GM21528 (cell line): Measurements from ENCODE around the gene B4GALNT1.
"Not testable (repeated sequence)": the region's sequence is repeated elsewhere in the genome, so short reads cannot be mapped to it uniquely, and the experiment has no call there.

Experiments used
- ATAC-seq: cut with Tn5 transposase; IDR thresholded peaks from one replicate; pipeline ENCODE4 v1.9.1; 2021; ENCODE audit warnings: mild to moderate bottlenecking, moderate library complexity; ENCODE audit not compliant: unreplicated experiment, low FRiP score

Gene B4GALNT1

DNA sequence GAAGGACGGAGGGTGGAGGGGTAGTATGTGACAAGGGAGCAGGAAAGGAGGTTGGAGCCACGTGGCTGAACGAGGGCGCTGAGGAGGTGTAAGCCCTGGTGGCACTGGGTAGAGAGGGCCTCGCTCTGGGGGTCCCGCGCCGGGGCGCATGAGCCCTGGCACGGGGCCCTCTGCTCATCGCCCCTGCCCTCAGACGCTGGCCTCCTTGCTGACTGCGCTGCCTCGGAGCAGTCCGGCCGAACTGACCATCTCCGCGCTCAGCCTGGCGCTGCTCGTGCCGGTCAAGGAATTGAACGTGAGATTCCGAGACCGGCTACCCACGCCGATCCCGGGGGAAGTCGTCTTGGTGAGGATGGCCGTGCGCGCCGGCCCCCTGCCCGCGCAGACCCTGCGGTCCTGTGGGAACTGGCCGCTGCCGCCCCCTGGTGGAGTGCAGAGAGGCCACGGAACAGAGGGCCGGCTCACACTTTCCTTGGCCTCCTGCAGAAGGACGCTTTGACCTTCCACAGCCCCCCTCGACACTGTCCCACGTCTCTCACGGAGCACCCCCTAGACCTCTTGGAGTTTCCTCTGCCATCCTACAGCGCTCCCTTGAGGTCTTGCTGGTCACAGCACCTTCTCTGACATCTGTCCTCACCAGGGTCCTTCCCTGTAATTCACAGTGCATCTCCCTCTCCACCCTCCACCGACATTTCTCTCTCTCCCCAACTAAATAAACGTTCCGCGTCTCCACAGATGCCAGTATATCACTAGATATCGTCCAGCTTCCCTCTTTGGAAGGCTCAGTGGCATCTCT, 11.3 kb downstream of the B4GALNT1 start:
- no peak for ATAC-seq

DNA sequence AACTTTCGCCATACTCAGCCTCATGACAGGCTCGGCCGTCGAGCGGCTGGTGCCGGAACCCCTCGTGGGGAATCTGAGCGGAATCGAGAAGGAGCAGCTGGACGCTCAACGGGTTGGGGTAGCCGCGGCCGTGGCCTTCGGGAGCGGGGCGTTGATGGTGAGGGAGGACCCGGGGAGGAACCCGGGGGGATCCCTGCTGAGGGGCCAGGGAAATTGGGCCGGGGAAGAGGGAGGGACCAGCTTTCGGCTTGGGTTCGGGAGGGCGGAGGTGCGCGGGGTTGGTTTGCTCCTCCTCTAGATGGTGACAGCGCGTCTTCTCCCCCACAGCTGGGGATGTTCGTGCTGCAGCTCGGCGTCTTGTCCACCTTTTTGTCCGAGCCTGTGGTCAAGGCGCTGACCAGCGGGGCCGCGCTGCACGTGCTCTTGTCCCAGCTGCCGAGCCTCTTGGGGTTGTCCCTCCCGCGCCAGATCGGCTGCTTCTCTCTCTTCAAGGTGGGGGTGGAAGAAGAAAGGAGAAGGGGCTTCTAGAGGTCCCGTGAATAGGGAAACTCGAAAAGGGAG, 12.0 kb downstream of the B4GALNT1 start:
- ATAC-seq: no peak

DNA sequence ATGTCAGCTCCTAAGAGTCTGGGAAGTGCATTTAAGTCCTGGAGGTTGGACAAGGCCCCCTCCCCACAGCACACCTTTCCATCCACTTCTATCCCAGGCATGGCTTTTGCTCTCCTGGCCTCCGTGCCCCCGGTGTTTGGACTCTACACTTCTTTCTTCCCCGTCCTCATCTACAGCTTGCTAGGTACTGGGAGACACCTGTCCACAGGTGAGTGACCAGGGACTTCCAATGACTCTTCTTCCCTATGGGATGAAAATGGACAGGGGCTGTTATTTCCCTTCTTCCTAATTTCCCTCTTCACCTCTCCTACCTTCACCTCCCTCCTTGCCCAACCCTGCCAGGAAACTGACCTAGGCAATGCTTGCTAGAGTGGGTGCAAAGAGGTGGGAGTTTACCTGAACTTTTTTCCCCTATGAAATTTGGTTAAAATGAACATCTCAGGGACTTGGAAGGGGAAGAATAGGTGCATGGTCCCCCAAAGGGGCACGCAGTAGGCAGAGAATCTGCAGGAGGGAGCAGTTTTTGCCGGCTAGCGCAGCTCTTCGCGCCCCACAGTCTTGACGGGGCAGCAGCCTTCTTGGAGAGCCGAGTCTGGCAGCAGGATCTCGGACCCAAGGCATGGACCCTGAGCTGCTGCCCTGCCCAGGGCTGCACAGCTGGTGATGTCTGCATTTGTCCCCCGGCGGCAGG, 12.6 kb downstream of the B4GALNT1 start:
- no peak for ATAC-seq

DNA sequence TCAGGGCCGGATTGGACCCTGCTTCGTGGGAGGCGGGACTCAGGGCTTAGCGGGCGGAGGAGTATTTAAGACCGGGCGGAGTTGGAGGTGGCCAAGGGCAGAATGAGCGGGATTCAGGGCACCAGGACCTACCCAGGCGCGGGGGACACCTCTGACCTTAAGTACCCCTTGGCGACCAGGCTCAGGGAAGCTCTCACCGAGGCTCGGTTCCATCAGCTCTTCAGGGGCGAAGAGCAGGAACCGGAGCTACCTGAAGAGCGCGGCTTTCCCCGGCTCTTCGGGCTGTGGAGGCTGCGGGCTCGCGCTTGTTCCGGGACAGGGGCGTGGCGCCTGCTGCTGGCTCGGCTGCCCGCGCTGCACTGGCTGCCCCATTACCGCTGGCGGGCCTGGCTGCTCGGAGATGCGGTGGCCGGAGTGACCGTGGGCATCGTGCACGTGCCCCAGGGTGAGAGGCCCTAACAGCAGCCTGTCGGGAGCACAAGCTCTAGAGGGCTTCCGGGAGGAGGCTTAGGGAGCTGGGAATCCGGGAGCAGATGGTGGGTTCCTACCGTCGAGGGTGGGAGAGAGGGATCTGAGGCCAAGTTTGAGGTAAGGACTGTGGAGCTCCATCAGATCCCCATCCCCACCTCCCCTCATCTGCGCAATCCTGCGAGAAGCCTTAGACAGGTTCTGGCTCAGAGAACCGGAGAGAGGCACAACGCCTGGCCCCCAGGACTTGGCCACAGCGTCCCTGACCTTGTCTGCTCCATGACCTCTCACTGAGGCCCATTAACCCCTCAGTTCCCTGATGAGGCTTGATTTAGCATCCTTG, 13.4 kb downstream of the B4GALNT1 start:
- ATAC-seq: no peak

DNA sequence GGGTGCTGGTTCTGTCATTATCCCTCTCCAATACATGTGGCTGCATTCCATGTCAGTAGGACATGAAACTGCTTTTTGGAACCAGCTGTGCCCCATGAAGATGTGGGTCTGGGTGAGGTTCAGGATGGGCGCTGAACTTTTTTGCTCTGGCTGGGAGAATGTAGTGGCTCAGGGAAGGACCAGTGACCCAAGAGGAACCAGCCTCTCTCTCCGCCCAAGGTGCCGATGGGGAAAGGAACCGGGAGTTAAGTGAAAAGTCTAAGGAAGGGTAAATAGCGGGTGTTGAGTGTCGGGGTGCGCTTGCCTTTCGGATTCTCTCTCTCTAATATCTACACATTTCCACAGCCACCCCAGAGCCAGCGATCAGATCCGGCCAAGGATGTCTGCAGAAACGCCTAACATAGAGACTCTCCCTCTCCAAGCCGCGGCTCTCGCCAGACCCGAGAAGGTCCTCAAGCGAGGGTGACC, 14.0 kb downstream of the B4GALNT1 start:
- ATAC-seq: no peak

DNA sequence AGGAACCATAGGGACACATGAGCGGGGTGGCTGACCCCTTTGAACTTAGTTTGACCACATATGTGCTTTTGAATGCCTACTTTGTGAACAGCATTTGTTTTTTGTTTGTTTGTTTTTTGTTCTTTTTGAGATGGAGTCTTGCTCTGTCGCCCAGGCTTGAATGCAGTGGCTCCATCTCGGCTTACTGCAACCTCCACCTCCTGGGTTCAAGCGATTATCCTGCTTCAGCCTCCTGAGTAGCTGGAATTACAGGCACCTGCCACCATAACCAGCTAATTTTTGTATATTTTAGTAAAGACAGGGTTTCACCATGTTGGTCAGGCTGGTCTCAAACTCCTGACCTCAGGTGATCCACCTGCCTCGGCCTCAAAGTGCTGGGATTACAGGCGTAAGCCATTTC, 14.6 kb downstream of the B4GALNT1 start:
- ATAC-seq: not testable (repeated sequence)

DNA sequence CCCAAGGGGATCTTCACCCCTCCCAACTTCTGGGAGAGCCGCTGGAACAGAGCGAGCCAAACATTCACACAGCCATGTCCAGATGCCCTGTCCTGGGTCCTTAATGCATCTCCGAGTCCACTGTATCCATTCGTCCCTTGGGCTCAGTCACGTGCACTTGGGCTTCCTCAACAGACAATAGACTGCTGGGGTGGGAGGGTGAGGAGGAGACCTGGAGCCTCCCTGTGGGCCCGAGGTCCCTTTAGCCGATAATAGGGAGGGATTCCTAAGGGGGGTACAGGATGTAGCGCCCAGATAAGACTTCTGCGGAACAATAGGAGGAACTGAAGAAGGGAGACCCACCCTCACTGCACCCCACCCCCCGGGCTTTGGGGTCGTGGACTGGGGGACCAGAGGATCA, 15.1 kb downstream of the B4GALNT1 start:
- no peak for ATAC-seq

DNA sequence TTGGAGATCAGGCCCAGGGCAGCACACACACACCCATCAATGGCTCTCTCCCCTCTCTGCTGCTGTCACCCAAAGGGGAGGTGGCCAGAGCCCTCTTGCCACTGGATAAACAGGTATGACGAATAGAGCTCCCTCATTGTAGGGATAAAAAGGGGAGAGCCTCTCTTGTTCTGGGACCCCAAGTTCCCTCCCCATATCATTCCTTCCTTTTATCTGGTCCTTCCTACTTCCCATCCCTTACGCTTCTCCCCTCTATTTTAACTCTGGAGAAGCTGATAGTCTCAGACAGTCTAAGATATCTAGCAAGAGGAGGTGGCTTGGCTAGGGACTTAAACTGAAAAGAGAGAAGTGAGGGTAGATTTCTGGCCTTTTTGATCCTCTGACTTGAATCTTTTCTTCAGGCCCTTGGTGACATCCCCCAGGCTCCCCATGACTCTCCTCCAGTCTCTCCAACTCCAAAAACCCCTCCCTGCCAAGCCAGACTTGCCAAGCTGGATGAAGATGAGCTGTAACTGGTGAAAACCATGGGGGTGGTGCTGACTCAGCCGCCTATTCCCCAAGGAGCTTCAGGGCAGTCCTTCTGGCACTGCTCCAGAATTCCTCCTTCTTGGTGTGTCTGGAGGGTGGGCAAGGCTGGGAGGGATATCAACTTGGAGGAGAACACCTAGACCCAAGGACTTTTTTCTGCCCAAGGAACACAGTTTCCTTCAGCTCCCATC, 16.5 kb downstream of the B4GALNT1 start:
- no peak for ATAC-seq

DNA sequence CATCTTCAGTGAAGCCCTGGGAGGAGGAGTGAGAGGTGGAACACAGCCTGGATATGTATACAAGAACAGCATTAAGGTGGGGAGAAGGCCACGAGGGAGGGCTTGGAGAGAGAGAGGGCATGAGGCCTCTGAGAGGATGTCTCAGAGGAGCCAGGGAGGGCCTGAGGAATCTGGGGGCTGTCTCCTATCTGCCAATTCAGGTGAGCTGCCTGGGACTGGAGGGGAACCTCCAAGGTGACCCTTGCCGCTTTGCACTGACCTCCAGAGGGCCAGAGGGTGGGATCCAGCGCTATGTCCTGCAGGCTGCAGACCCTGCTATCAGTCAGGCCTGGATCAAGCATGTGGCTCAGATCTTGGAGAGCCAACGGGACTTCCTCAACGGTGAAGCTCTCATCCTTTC, 17.4 kb downstream of the B4GALNT1 start:
- no peak for ATAC-seq

DNA sequence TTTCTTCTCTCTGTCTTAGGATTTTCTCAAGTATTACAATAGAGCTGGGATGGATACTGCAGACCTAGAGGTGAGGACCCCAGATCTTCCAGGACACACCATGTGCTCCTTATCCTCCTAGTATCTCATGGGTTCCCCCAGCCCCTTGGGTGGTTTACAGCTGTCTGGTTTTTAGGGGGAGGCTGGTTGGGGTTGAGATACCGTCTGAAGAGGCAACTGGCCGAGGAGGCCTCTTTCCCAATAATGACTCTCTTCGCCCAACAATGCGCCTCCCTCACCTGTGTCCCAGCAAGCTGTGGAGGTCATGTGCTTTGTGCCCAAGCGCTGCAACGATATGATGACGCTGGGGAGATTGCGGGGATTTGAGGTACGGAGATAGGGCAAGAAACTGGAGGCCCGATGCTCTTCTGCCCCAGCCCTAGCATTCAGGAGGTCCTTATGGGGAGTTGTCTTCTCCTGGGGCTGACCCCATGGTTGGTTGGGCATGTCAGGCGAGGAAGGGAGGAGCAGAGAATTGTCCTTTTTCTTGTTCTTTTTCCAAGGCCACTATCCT, 18.0 kb downstream of the B4GALNT1 start:
- ATAC-seq: no peak

DNA sequence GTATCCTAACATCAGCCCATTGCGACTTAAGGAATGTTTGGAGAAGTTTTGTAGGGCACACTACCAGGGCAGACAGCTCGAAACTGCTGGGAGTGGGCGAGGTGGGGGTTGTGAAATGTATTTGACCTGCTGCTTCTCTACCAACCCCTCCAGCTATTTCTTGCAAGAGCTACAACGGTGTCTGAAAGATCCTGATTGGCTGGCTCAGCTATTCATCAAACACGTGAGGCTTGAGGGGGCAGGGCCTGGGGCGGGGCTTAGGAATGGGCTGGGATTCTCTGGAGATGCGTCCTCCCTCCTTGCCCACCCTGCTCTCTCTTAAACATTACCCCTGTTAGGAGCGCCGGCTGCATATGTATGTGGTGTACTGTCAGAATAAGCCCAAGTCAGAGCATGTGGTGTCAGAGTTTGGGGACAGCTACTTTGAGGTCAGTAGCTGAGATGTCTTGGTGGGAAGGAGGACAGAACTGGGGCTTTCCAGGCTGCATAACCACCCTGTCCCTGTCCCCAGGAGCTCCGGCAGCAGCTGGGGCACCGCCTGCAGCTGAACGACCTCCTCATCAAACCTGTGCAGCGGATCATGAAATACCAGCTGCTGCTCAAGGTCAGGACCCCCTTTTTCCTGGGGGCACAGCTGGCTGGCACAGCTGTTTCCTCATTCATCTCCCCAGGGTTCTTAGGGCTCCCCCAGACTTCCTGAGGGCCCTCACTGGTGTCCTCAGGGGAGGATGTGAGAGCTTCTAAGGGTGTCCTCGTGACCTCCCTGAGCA, 18.6 kb downstream of the B4GALNT1 start:
- peak; percentile 60 for ATAC-seq

DNA sequence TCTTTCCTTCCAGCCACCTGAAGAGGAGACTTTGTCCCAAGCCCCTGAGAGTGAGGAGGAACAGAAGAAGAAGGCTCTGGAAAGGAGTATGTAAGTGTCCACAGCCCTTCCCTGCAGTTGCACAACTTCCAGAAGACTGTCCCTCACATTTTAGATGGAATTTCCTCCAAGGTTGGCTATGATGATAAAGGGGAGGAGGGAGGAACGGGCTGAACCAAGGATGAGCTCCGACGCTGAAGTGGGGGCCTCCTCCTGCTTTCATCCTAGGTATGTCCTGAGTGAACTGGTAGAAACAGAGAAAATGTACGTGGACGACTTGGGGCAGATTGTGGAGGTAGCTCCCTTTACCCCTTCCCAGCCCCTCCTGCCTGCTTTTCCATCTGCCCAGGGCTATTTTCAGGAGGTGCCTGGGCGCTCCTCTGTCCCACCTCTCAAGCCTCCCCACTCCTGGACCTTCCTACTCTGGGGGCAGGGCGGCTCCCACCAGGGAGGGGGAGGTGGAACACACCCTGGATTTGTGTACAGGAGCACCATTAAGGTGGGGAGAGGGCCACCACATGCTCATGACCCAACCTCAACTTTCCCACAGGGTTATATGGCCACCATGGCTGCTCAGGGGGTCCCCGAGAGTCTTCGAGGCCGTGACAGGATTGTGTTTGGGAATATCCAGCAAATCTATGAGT, 19.4 kb downstream of the B4GALNT1 start:
- no peak for ATAC-seq

DNA sequence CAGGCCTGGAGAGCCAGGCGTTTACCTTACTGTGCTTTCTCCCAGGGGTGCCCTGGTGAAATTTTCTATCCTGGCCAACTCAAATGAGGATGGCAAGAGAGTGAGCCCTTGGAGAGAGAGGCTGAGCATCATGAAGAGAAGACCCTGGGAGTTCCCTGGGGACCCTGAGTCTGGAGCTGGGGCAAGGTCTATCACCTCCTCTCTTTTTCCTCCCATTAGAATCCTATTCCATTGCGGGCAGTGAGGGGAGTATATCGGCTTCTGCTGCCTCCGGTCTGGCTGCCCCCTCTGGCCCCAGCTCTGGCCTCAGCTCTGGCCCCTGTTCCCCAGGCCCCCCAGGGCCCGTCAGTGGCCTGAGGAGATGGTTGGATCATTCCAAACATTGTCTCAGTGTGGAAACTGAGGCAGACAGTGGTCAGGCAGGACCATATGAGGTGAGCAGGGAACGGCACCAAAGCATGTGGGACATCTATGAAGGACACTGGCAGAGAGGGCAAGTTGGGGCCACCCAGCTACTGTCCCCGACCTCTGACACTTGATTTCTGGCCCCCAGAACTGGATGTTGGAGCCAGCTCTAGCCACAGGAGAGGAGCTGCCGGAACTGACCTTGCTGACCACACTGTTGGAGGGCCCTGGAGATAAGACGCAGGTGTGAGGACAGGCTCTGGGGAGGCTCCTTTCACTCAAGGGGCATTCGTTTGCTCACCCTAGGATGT, 20.1 kb downstream of the B4GALNT1 start:
- ATAC-seq: no peak

DNA sequence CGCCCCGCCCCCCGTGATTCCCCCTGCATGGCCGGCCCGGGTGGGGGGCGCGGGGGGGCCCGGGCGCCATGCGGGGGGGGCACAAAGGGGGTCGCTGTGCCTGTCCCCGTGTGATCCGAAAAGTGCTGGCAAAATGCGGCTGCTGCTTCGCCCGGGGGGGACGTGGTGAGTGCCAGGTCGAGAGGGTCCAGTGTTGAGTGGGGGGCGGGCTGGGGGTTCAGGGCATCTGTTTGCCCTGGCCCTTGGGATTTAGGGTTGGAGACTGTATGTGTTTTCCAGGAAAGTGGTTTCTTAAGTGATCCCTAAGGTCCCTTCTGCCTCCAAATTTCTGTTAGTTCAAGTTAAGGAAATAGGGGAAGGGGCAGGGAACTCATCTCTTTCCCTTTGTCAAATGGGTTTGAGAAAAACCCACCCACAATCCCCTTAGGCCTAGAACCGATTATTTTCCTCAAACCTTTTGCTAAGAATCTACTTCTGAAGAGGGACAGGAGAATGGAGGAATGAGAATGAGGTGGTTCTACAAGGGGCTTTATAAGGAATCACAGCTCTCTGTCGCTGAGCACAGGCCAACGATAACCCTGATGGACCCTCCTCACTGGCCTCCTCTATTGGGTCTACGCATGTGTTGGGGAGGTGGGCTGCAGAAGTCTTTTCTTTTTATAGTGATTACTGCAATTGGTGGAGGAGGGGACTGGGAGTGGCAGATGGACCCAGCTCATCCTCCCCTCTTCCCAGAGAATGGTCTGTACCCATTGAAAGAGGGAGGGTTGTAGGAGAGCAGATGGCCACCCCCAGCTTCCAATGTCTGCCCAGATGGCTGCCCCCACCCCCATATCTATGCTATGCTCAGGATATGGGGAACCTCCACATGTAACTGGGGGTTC, 20.9 kb downstream of the B4GALNT1 start:
- no peak for ATAC-seq

DNA sequence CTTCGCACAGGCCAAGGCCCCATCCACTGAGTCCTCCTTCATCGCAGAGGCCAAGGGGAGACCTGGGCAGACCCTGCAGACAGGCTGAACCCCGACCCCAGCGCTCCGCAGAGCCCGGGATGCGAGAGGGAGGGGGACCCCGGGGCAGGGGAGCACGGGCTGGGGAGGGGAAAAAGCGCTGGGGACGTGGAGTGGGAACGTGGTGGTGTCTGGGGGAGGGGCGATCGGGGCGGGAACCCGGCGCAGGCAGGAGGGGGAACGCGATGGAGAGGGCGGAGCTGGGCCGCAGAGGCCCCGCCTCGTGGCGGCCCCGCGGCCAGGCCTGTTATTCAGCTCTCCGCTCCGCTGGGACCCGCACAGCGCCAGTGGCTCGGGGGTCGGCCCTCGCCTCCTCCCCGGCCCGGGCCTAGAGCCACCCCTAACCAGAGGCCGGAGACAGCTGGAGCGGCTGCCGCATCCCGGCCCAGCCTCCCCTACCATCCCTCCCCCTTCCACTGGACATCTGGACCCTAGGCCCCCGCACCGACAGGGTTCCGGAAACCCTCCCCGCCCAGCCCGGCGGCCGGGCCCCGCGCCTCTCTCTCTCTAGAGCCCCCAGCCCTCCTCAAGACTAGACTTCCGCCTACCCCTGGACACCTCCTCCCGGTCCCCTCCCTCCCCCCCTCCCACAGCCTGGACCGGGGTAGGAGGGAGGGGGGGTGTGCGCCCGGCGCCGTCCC, 21.7 kb downstream of the B4GALNT1 start, which contains the start of gene ARHGEF25:
Gene ARHGEF25 (plus strand): TSS at position 328 of the 719 bp plus-strand sequence. CDS start 460 bp downstream, outside the sequence.
- no peak for ATAC-seq

DNA sequence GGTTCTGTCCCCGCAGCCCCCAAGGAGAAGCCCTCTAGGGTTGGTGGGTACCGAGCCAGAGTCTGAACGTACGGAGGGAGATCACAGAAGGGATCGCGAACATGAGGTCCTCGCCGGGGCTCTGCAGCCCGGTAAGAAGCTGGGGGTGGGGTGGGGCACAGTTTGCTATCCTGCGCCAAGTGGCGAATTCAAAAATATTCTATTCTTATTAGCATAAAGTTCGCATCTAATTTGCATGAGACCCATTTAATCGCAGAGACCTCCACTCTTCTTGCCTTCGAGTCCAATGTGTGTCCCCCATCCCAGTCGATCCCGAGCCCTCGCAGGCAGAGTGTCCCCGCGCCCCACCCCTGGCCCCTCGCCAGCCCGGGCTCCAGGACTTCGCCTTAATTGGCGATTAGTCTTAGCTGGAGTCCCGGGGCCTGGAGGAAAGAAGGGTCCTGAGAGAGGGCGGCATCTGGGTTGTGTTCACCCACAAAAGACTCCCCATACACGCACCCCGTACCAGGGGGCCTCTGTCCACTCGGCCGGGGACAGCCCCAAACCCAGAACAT, 22.4 kb downstream of the B4GALNT1 start:
- no peak for ATAC-seq
